ENCODE data around the gene ZDHHC8.

DNA sequence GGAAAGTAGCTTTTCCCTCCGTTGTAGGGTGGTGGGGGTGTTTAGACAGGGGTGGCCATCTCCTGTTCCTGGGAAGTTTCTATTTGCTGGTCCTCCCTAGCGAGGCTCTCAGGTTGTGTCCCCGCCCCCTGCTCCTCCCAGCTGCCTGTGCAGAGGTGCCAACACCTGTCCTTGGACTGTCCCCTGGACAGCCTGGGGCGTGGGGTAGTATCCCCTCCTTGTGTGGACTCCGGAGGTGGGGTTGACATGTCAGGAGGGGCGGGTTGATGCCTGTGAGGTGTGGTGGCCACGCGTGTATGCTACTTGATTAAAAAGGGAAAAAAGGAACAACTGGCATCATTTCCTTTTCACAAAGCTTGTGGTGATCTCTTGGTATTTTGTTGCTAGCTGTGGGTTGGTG lies 30.0 kb upstream of the ZDHHC8 start:
- TF ChIP-seq, protein P1, sequence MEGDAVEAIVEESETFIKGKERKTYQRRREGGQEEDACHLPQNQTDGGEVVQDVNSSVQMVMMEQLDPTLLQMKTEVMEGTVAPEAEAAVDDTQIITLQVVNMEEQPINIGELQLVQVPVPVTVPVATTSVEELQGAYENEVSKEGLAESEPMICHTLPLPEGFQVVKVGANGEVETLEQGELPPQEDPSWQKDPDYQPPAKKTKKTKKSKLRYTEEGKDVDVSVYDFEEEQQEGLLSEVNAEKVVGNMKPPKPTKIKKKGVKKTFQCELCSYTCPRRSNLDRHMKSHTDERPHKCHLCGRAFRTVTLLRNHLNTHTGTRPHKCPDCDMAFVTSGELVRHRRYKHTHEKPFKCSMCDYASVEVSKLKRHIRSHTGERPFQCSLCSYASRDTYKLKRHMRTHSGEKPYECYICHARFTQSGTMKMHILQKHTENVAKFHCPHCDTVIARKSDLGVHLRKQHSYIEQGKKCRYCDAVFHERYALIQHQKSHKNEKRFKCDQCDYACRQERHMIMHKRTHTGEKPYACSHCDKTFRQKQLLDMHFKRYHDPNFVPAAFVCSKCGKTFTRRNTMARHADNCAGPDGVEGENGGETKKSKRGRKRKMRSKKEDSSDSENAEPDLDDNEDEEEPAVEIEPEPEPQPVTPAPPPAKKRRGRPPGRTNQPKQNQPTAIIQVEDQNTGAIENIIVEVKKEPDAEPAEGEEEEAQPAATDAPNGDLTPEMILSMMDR (conservative IDR thresholded peaks at IDR 0.05 in 1 of 2, IDR thresholded peaks at IDR 0.05 in 1 of 2; ENCODE audit: extremely low read depth in 1 of 2, insufficient read depth in 1 of 2, low read depth in 1 of 2, low read length in 2 of 2), result no peak
- no peak for TF ChIP-seq EZH2 (IDR thresholded peaks at IDR 0.05; ENCODE audit: borderline replicate concordance, low read length)
